ENCODE data around the gene DNER.
"Not testable (repeated sequence)": the region's sequence is repeated elsewhere in the genome, so short reads cannot be mapped to it uniquely, and the experiment has no call there.

DNER gene

DNA sequence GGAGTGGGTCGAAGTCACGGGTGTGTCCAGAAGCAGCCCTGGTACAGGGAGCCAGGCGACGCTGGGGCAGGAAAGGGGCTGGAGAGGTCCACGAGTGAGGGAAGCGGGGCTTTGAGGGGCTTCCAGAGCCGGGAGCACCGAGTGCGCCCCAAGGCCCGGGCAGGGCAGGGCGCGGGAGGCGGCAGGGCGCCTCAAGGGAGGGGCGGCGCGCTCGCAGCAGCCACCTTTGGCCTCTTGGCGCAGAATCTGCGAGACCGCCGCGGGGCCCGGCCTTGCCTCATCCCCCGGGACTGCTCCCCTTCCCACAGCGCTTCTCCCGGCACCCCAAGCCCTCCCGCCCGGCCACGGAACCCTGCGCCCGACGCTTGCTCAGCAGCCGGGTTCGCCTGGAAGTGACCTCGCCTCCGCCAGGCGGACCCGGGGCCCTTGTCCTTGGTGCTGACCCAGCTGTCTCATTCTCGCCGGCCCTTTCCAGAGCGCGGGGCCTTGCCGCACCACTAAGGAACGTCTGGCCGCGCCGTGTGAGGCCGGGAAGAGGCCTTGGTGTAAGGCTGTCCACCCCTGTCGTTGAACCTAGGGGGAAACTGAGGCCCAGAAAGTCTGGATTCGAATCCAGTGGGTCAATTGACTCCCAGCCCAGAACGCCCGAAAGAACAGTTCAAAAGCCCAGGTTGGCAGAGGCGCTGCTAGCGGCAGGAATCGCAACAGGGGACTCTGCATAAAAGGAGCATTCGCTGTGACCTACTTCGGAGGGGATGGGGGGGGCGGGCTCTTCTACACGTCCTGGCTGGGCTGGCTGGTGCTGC is 584 bp upstream of the DNER start:
- DNase-seq (ENCODE audit: low read depth) = no peak

DNA sequence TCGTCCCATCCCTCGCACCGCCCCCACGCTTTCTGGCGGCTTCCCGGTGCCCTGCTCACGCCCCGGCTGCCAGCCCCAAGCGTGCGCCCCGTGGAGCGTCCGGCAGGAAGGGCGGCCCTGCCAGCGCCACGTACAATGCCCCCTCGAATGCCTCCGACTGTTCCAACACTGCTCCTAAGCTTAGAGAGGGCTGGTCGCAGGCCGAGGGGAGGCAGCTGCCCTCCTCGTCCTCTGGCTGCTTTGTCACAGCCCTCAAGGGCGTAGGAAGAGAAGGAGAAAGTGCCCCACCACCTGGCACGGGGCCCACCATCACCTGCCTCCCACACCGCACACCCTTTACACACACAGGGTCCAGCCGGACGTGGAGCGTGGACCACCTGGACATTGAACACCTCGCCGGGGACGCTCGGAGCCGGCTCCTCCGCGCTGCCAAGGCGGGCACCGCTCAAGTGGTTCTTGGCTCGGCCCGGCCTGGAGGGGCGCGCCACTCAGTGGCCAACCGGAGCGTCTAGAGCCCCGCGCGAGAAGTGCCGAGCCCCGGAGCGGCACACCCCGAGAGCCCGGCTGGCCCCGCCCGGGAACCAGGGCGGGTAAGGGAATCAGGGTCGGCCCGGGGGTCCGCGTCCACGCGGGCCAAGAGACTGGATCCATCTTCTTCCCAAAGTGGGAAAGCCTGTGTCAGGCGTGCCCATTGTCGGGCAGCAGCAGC is 830 bp downstream of the DNER start:
- no peak for DNase-seq (ENCODE audit: low read depth)

DNA sequence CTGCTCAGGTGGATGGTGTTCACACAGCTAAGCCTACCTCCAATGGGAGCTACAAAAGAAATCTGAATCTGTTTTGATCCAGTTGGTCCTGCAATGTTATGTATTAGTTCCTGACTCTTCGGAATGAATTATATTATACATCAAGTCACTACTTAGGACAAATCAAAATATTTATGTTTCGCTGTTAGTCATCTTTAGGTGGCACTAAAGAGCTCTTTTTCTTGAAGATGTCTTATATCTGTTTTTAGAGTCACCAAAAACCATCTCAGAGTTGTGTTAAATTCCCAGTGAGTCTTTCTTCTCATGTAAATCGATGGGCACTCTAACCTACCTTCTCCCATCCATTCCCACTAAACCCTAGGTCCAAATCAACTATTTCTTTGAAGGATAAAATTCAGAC is 2.2 kb downstream of the DNER start:
- no peak for DNase-seq (ENCODE audit: low read depth)

DNA sequence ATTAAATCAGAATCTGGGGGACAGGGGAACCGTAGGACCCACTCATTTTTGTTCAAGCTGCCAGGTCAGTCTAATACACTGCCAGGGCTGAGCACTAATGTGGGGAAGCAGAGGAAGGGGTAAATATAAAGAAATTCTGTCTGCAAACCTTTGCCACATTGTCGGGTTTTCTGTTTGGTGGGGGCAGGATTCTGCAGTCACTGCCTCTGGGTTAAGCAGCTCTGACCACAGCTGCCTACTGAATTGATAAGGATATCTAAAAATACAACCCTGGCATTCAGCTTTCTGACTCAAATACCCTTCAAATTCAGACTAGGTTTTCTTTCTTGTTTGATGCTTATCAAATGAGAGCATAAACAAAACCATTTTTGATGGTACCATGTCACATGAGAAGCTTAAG is 6.0 kb downstream of the DNER start:
- no peak for DNase-seq (ENCODE audit: low read depth)

DNA sequence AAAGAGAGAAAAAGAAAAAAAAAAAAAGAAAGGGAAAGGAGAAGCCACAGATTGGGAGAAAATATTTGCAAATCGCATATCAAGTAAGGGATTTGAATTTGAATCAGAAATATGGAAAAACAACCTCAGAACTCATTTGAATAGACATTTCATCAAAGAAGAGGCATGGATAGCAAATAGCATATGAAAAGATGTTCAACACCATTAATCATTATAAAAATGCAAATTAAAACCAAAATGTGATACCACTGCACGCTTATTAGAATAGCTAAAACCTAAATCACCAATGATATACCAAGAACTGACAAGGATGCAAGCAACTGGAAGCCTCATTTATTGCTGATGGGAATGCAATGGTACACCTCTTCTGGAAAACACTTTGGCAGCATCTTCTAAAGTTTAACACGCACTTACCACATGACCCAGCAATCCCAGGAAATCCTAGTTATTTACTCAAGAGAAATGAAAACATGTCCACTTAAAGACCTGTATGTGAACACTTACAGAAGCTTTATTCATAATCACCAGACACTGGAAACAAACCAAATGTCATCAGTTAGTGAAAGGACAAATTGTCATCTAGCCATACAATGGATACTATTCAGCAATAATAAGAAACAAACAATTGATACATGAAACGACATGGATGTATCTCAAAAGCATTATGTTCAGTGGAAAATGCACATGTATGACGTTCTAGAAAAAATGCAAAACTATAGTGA is 10.3 kb downstream of the DNER start:
- DNase-seq (ENCODE audit: low read depth) = no peak

DNA sequence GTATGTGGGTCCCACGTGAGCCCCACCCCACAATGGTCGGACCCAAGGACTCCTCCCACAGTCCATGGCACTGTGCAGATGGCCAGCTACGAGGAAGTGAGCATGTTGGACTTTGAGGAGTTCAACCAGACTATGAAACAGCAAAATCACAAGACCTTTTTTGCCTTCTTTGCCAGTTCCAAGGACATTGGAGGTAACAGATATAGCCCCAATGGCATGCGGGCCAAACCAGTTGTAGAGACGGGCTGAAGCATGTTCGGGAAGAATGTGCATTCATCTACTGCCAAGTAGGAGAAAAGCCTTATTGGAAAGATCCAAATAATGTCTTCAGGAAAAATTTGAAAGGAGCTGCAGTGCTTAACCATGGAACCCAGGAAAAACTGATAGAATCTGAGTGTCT is 12.6 kb downstream of the DNER start:
- no peak for DNase-seq (ENCODE audit: low read depth)

DNA sequence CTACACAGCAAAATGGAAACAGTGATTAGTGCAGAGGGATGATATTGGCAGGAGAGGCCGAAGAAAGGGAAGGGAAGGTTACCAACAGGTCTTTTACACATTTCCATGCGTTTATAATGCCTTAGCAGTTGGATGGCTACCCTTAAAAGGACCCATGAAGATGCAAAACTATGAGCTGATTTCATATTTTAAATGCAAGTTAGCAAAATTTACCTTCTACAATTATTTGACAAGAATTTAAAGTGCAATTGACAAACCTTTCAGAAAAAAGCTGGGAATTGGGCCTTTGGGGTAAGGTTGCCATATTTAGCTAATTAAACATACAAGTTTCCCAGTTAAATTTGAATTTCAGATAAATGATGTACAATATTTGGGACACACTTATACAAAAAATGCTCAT is 13.3 kb downstream of the DNER start:
- no peak for DNase-seq (ENCODE audit: low read depth)

DNA sequence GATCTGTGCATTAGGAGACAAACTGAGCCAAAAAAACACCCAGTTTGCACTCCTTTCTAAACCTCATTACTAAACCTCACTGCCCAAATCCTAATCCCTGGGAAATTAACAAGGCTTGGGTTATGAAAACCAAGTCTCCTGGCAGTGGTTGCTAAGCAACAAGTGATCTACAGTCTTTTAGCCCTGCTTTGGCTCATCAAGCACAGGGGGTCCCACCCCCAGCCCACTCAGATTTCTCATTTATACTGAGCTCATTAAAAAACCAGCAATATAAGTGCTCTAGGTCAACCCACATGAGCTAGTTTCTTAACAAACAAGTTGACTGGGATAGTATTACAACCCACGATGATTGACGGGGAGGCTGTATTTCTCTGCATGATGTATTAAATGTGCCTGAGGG is 18.4 kb downstream of the DNER start:
- DNase-seq (ENCODE audit: low read depth) = no peak

DNA sequence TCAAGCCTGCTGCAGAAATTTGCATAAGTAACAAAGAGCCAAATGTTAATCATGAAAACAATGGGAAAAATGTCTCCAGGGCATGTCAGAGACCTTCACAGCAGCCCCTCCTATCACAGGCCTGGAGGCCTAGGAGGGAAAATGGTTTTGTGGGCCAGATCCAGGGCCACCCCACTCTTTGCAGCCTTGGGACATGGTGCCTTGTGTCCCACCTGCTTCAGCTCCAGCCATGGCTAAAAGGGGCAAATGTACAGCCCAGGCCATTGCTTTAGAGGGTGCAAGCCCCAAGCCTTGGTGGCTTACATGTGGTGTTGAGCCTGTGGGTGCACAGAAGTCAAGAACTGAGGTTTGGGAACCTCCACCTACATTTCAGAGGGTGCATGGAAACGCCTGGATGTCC is 20.5 kb downstream of the DNER start:
- not testable (repeated sequence) for DNase-seq (ENCODE audit: low read depth)

DNA sequence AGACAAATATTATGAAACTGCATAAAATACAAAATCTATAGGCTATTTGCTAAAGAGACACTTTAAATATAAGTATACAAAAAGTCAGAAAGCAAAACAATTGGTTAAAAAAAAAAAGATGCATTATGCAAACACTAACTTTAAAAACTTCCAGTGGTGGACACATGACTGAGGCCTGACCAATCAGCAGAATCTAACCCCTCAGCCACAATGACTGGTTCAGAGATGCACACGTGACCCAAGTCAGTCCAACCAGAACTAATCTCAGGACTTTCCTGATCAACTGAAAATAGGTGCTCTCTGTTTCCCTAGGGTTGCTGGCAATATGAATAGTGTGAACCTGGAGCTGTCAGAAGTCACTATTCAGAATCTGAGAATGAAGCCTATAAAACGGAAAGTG is 22.7 kb downstream of the DNER start:
- no peak for DNase-seq (ENCODE audit: low read depth)

DNA sequence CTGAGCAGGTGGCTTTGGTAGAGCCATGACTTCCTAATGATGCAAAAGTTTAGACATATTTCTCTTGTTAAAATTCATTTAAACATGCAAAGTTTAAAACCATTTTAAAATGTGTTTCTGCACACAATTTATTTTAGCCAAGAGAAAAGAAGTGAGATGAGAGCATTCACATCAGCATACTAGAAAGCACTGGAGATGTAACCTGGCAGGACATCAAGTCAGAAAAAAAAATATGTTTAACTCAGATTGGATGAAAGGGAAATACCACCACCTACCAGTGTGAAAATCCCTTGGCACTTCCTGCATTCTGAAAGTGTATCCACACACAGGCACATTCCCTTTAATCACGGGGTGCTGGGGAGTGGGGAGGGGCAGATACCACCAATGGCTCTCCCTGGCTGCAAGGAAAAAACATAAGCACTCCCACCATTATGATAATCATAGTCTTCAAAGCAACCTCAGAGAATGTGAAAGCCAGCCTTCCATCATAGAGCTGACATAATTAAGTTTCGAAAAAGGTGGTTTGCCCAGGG is 25.0 kb downstream of the DNER start:
- no peak for DNase-seq (ENCODE audit: low read depth)

DNA sequence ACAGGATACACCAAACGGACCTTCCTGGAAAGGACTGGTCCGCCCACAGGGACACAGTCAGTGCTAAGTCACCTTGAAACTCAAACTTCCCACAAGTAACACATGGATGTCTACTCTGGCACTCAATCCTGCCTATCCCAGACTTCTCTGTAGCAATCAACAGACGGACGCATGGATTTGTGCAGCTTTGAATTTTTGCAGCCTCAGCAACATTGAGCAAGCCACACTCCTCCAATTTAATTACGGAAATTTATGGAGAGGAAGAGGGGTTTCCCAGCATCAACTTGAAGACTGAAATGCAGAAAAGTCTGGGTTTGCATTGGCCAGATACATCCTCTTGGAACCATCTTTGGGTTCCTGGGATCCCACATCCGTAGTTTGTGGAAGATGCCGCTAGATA is 26.2 kb downstream of the DNER start:
- DNase-seq (ENCODE audit: low read depth) = no peak

DNA sequence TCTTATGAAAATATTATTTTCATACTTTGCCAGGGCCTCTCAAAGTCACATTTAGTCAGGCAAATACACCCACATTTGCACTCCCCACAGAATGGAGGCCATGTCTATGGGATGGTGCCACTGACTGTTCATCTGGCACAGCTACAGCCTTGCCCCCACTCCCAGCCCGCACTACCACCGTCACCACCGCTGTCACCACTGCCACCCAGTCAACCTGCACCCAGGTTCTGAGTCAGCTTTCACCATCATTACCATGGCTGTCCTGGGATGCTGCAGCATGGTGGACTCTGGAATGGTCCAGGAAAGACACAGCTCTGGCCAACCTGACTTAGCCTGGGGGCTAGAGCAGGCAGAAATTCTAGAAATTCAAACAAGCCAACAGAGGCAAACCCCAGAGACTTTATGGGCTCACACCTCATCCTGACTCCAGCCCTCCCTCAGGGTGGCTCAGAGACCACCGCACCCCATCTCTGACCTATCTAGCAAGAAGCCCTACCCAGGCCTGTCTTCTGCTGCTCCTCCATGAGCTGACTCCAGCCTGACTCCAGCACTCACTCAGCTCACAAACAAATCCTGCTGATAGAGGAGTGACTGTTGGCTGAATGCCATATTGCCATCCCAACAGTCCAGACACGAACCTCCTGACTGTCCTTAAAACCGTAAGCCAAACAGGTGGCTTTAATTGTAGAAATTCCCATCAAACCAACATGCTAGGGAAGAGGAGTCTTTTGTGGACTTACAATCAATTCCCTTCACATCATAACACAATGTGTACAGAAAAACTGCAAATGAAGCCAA is 28.0 kb downstream of the DNER start:
- DNase-seq (ENCODE audit: low read depth) = no peak

DNA sequence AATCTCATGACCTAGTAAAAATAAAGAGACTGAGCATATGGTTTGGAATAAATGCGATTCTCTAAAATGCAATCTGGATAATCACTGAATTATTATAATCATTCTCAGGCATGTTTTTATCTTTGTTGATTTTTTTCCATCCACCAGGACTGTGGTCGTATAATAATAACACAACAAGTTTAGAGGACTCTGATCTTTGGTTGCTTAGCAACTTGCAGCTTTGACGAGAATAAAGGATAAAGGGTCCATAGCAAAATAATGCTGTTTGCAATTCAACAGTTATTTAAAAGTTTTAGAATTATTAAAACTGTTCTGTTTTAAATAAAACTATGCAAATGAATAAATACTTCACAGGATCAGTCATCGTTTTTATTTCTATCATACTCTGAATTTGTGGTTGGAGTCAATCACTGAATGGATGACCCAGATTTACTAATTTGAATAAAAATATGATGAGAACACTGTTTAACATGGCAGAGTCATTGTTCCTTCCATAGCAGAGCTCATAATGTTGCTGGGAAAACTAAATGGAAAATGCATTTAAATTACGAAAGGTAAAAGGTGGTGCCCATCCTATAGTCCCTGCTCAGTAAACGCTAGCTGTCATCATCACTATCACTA is 29.3 kb downstream of the DNER start:
- no peak for DNase-seq (ENCODE audit: low read depth)

DNA sequence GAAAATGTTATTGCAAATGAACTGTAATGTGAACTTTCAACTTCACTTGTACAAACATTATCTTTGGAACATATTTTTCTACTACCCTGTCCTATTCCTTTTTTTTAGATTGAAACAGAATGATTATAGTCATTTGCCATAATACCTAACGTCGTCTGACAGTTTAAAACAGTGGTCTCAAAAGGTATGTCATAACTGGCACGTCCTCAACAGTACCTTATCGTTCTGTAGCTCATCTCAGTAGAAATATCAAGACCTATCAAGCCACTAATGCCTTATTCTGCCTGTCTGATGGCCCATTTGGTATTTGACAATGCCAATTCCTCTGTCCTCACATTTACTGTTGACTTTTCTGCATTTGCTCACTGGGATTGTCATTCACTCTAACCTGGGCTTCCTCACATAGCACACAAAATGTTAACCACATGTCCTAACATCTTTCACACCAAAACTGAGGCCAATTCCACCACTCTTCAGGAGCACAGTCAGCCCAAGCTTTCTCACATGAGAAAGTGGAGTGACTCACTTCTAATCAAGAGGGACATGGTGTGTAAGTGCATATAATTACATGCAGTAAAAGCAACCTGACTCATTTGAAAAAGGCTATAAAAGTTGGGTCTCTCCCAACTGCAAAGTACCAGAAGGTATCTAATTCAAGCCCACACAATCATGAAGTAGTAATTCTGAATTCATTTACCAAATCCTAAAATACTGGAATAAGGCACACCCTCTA is 34.8 kb downstream of the DNER start:
- DNase-seq (ENCODE audit: low read depth) = no peak

DNA sequence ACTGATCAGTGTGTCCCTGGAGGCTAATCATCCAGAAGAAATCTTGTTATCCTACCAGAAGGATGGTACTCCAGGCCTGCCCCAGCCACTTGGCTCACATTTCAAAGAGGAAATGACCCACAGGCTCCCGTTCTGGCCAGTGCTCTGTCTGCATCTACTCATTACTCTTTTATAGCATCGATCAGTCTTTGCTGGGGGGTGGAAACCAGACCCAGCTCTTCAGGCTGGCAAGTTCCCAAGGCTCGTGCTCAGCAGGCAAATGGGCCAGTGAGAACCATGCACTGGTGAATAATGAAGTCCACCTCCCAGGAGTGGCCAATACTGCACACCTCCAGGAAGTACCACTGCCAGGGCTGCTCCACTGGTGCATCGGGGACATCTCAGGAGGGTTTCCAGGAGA is 38.8 kb downstream of the DNER start:
- no peak for DNase-seq (ENCODE audit: low read depth)

DNA sequence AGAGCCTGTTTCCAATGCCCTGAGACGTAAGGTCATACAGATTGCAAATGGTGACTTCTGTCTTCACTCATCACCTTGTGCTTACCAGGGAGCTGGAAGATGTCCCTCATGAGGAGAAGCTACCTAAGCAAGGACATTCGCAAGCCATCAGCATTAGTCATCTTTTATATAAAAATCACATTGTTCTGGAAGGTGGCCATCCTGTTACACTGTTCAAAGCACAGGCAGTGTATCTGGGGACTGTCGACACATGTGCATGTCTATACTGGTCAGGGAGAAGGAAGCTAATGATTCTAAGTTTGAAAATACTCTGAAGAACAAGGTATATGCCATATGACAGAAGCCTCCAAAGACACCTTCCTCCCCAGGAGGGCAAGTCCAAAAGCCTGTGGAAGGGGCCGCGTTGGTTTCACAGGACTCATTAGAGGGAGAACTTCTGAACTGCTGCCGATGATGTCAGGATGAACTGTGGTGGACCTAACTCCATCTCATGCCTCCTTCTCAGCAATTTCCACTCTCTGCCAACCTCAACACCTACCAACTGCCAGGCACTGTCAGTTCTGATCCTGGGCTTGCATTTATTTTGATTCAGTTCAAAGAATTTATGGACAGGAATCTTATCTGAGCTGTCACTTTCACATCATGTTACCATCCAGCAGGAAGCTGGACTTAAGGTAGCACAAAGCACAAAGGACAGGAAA is 39.4 kb downstream of the DNER start:
- no peak for DNase-seq (ENCODE audit: low read depth)

DNA sequence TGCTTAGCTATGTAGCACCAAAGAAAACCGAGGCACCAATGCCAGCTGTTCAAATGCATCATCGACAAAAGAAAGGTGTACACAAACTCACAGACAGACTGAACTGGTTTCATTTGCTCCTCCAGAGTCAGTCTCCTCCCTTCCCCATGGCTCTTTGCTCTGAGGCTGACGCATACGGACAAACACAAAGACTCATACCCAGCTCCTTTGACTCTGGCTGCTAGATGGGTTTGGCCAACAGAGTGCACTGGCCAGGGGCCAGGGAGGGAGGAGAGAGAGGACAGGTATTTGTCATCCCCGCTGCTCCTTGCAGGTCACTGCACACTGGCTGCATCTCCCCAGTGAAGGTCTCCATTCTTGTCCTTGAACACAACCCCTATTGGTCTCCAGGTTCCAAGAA is 40.7 kb downstream of the DNER start:
- DNase-seq (ENCODE audit: low read depth) = no peak

DNA sequence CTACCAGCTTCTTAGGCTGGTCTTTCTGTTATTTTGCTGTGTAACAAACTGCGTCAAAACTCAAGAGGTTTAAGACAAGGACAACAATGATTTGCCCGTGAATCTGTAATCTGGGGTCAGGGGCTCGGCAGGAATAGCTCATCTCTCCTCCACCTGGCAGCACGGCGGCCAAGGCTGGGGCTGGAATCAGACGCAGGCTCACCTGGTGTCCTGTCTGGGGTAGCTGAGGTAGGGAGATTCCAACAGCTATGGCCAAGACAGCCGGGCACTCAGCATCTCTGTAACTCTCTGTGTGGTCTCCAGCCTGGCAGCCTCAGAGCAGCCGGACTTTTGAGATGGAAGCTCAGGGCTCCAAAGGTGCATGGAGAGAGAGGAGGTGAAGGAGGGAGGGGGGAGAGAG is 42.3 kb downstream of the DNER start:
- DNase-seq (ENCODE audit: low read depth) = no peak

DNA sequence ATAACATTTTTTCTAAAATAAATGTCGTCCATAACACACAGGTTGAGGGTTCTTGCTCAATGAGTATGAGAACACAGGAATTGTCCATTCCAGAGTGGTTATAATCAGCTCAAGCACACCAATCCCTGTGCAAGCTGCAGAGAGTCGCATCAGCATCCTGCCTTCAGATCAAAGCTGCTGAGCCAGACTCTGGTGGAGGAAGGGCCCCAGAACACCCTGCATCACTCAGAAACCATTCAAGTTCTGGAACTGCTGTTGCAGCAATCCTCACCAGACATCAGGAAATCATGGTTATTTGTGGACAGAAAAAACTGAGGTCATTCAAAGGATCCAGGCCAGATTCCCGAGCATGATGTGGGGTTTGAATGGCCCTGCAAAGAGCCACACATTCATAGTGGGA is 44.5 kb downstream of the DNER start:
- no peak for DNase-seq (ENCODE audit: low read depth)

Measured in HS-27A (cell line).